Neural progenitor cell (in vitro differentiated cells): ENCODE data around the gene MIEF1.
A peak's percentile ranks its signal among the peaks of the same experiment; 100 is the strongest.

Source experiments
- CTCF ChIP-seq: fragments of 200-600 bp; sonication (generic); IDR thresholded peaks from 2 replicates; pipeline ENCODE4 v1.5.1; 2017; ENCODE audit warnings: antibody characterized with exemption, mild to moderate bottlenecking
- EZH2 ChIP-seq: fragments of 200-600 bp; sonication (generic); IDR thresholded peaks from 2 replicates; pipeline ENCODE4 v1.6.1; 2017; ENCODE audit warnings: antibody characterized with exemption, mild to moderate bottlenecking, moderate library complexity
- EZH2phosphoT487 ChIP-seq: fragments of 200-600 bp; sonication (generic); IDR thresholded peaks from 2 replicates; pipeline ENCODE4 v1.6.1; 2017; ENCODE audit warnings: antibody characterized with exemption

- TF ChIP-seq EZH2 (peak; percentile 83), CTCF (no peak), EZH2phosphoT487 (peak; percentile 62)
These were observed 56.2 kb downstream of the MIEF1 start for GRCh38 chr22:39558254-39558727.
